Measurements from ENCODE around the gene CLHC1. TPM values are rescaled to one million over a fixed set of nuclear protein-coding genes. Genes with fewer than 3 reads are reported as not detected.
A peak's percentile ranks its signal among the peaks of the same experiment; 100 is the strongest.
"Not testable (repeated sequence)": the region's sequence is repeated elsewhere in the genome, so short reads cannot be mapped to it uniquely, and the experiment has no call there.

The CLHC1 gene
- polyA plus RNA-seq, 3 donors, result 16.6 to 33.0 (median 30.4) TPM

DNA sequence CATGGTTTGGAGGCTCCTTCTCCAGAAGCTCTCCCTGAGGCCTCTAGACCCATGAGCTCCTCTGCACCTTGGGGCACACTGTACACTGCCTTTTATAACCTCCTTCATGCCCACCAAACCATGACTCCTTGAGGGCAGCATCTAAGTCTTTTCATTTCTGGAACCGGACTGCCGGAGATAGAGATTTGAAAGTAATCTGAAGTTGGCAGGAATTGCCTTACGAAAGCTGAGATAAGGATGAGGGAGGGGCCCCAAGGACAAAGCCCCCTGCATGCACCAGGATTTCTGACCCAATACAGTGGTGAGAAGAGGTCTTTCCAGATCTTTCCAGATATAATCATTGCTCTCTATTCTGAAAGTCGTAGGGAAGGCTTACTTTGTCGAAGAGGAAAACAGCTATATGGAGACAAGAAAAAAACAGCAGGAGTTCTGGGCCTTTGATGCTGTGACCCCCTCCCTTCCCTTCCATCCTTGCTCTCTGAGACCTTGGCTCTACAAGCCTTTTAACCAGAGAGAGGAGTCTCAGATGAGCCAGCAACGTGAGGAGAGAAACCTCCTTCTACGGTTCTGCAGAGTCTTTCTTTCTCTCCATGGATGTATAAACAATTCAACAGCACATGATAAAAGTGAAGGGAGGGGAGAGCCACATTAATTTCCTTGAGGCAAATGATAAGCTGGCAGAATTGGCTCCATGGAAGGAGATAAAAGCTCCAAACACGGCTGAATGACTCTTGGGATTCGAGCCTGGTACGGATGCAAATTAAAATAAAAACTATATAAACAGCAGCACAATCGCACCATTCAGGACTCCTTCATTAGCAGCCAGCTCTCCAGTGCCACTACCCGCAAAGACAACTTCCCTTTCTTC, 93.8 kb downstream of the CLHC1 start:
- no peak for DNase-seq

DNA sequence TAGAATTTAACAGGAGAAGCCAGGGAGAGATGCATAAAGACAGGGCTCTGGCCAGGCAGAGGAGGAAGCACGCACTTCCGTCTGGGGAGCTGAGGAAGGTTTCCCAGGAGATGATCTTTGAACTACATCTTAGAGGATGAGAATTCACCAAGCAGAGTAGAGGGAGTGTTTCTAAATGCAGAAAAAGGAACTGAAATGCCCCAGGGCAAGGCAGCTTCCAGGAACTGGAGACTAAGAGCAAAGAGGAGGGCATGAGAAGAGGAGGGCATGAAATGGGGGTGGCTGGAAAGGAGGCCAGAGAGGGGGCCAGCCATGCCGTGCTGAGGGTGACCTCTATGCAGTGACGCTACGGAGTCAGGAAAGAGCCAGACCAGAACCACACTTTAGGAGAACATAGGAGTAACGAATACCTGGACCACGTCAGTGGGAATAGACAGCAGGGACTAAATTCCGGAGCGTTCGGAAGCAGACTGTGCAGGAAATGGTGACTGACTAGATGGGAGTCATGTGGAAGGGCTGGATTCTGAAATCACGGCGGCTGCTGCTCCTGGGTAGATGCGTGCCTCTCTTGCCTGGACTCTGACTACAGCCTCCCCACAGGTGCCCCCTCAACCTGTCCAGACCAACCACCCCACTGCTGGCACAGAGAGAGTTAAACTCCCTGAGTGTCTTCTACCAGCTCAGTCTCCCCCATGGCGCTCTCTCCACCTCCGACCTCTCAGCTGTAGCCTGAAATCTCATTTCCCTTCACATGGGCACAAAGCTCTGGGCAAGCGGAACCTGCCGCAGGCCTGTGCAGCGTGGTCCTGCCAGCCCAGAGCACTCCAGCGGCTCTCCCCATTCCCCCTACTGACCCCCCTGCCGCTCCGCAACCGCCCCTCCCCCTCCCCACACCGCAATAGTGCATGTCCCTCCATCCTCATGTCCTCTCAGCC, 94.8 kb downstream of the CLHC1 start:
- DNase-seq, result no peak

DNA sequence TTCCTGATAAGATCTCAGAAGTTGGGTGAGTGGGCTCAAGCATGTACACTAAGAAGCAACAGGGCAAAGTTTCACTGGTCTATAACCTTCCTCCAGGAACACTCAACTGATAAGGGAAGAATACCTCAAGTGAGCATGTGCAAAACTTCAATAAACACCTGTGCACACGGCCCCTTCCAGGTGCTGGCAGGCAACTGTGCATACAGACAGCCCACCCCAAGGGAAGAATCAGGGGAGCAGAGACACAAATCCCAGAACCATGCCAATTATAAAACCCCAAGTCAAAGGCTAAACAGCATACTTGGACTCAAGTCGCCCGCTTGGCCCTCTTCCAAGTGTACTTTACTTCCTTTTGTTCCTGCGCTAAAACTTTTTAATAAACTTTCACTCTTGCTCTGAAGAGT, 96.0 kb downstream of the CLHC1 start:
- DNase-seq, result no peak

DNA sequence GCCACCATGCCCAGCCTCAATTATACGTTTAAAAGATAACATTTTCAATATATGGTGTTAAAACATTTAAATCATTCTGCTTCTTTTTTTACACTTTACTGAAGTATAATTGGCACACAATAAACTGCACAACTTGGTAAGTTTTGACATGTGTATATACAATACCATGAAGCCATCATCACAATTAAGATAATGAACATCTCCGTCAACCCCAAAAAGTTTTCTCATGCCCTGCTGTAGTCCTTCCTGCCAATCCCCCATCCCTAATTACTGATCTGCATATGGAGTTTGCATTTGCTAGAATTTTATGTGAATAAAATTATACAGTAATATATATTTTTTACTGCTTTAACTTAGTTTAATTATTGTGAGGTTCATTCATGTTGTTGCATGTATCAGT, 96.6 kb downstream of the CLHC1 start:
- DNase-seq, result no peak

DNA sequence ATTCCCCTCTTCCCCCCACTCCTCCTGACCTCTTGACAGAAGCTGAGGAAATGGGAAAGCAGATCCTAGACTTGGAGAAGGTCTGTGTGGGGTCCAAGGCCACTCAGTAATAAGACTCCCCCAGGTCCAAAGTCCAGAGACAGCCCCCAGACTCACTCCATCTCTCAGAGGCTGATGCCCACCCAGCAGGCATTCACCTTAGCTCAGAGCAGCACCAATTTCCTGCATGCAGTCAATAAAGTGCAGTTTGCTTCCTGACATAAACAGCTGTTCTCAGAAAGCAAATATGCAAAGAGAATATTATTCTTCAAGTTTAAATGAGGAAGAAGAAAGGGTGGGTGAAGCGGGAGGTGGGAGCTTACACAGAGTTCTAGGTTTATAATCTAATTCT, 97.8 kb downstream of the CLHC1 start:
- no peak for DNase-seq

DNA sequence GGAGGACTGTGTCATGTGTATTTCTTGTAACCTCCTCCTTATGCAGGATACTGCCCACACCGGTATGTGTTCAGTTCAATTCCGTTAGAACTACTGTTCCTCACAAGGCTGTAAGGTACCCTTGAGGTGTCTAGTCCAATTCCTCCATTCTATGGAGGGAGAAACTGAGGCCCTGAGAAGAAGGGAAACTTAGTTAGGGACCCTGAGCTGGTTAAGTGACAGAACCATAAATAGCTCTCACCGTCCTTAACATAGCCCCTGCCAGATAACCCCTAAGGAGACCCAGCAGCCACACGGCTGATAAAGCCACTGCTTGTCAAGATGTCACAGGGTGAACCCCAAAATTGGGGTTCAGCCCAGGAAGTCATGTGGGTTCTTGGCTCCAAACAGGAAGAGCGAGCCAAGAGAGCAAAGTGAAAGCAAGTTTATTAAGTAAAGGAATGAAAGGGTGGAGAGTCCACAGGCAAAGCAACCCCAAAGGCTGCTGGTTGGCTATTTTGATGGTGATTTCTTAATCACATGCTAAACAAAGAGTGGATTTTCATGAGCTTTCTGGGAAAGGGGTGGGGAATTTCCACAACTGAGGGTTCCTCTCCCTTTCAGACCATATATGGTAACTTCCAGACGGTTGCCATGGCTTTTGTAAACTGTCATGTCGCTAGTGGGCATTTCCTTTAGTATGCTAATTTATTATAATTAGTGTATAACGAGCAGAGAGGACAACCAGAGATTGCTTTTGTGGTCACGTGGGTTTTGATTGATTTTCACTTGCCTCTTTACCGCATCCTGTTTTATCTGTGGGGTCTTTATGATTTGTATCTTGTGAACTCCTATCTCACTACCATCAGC, 98.4 kb downstream of the CLHC1 start:
- DNase-seq, result peak; percentile 58

DNA sequence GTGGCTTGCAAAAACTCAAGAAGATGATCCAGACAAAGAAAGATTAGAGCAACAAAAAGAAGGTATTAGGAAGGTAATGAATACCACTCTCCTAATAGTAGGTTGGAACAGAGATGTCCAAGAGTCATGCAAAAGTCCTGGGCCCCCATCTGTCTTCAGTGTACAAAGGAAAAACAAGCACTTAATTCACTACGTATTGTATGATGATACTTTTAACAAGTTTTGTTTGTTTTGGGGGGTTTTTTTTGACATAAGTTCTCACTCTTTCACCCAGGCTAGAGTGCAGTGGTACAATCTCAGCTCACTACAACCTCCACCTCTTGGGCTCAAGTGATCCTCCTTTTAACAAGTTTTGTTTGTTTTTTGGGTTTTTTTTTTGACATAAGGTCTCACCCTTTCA, 101.2 kb downstream of the CLHC1 start:
- no peak for DNase-seq

DNA sequence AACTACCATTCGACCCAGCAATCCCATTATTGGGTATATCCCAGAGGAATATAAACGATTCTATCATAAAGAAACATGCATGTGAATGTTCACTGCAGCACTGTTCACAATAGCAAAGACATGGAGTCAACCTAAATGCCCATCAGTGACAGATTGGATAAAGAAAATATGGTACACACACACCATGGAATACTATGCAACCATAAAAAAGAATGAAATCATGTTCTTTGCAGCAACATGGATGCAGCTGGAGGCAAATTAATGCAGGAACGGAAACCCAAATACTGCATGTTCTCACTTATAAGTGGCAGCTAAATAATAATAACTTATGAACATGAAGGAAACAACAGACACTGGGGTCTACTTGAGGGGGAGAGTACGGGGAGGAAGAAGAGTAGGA, 105.5 kb downstream of the CLHC1 start:
- not testable (repeated sequence) for DNase-seq

Other genes starting within 250 kb of the CLHC1 start
- 100 to 1,000 TPM; 305 to 369 (median 309) TPM for gene RTN4, start 181.8 kb downstream of the CLHC1 start, polyA plus RNA-seq (ENCODE audit: insufficient read length in 3 of 3)
- 1,000 to 10,000 TPM; 1,638 to 2,034 (median 1,740) TPM for gene RPS27A, start 395 bp upstream of the CLHC1 start, polyA plus RNA-seq (ENCODE audit: insufficient read length in 3 of 3)
- gene MTIF2, start 36.9 kb upstream of the CLHC1 start, polyA plus RNA-seq (ENCODE audit: insufficient read length in 3 of 3), result 10 to 100 TPM; 37.6 to 48.2 (median 41.2) TPM
- 10 to 100 TPM; 50.7 to 79.0 (median 71.5) TPM for gene CCDC88A, start 187.6 kb upstream of the CLHC1 start, polyA plus RNA-seq (ENCODE audit: insufficient read length in 3 of 3)

Data from renal pelvis (tissue), 4 donors.